Measurements from ENCODE around the gene TP53TG3. TPM values are rescaled to one million over a fixed set of nuclear protein-coding genes. Genes with fewer than 3 reads are reported as not detected.
"Not testable (repeated sequence)": the region's sequence is repeated elsewhere in the genome, so short reads cannot be mapped to it uniquely, and the experiment has no call there.

Gene TP53TG3
- total and polyA plus RNA-seq, 9 of the 15 experiments (the other 6 are each of a cell fraction or from before 2014, with no cell fraction given), result 0.64 to 19.0 (median 5.0) TPM

GRCh38 chr16:32647562-32647961, 28.4 kb downstream of the TP53TG3 start:
- CTCF ChIA-PET (ENCODE audit: low intra/inter-chr PET ratio); H3K4me1 ChIP-seq (replicated peaks in 1 of 2; ENCODE audit: control insufficient read depth in 2 of 2, insufficient read depth in 2 of 2, low read length in 2 of 2); ATAC-seq; H2AFZ ChIP-seq (ENCODE audit: low read depth, low read length); DNase-seq (ENCODE audit: extremely low read depth in 1 of 4, low spot score in 3 of 4); H3K4me2 ChIP-seq (ENCODE audit: insufficient read depth, low read length); H3K36me3 ChIP-seq (ENCODE audit: control insufficient read depth, insufficient read depth, low read length); intact Hi-C loops (cut with micrococcal nuclease); BruUV-seq (replicated peaks); POLR2A ChIA-PET; H3K27me3 ChIP-seq (ENCODE audit: control insufficient read depth in 2 of 2, insufficient read depth in 2 of 2, low read length in 2 of 2); H3K9ac ChIP-seq (ENCODE audit: insufficient read depth in 1 of 2, low read depth in 2 of 2, low read length in 2 of 2); in situ Hi-C loops (cut with MboI); FAIRE-seq; H4K20me1 ChIP-seq (replicated peaks; ENCODE audit: control insufficient read depth, insufficient read depth, low read length); H3K9me3 ChIP-seq (replicated peaks; ENCODE audit: control insufficient read depth, insufficient read depth, low read depth, low read length); H3K79me2 ChIP-seq (ENCODE audit: control insufficient read depth, insufficient read depth, low read length); H3K4me3 ChIP-seq; H3K27ac ChIP-seq (ENCODE audit: extremely low read depth, low read depth, low read length); H3K9me1 ChIP-seq (ENCODE audit: control insufficient read depth, insufficient read depth, low read length); TF ChIP-seq ATF3 (CRISPR knock-in tag; conservative IDR thresholded peaks at IDR 0.05); CEBPG (CRISPR knock-in tag; IDR thresholded peaks at IDR 0.05): not testable (repeated sequence)
- TF ChIP-seq ATF3 (IDR thresholded peaks at IDR 0.05) (peak; percentile 49), CEBPB (tag; IDR thresholded peaks at IDR 0.05) (peak; percentile 55; the same call in 1 of the 2 replicates), TRIM24 (IDR thresholded peaks at IDR 0.05) (peak; percentile 93 to 99), CEBPG (tag; conservative IDR thresholded peaks at IDR 0.05 in 1 of 2, IDR thresholded peaks at IDR 0.05 in 1 of 2) (peak in 1 of 2 experiments; percentile 49; a peak in 1 of 4 replicates)
- WGBS (ENCODE audit: insufficient coverage, low coverage, missing lambda C conversion rate), result no CpG with 5 or more reads among the region's 1 CpG
